B cell (primary cell): Measurements from ENCODE around the gene UBL3. TPM values are rescaled to one million over a fixed set of nuclear protein-coding genes. Genes with fewer than 3 reads are reported as not detected.

Experiments used
- ATAC-seq: fragments of 200-7000 bp; cut with Tn5 transposase; one replicate; pipeline ENCODE4 v1.10.0; 2021; ENCODE audit warnings: low read depth, mild to moderate bottlenecking, moderate number of reproducible peaks, moderate library complexity
- CTCF ChIA-PET: fragments of 350-600 bp; sonication (Branson Sonifier 250); formaldehyde crosslinking; loops from one replicate; lab custom pipeline; 2021; ENCODE audit warnings: antibody characterized with exemption, inconsistent platforms; lab: Charles Lee
- POLR2A ChIA-PET: fragments of 350-600 bp; sonication (Branson Sonifier 250); formaldehyde crosslinking; loops from one replicate; lab custom pipeline; 2021; ENCODE audit warnings: antibody characterized with exemption; lab: Charles Lee
- DNase-seq: peaks from one replicate; pipeline ENCODE4 v3.0.0; 2013
- H2AFZ ChIP-seq: 2 replicates; pipeline ENCODE4 v1.6.1; 2012; ENCODE audit warnings: mild to moderate bottlenecking, low read depth, low read length; ENCODE audit not compliant: insufficient read depth, poor library complexity, severe bottlenecking
- H3K27ac ChIP-seq, 2 donors: 1 replicate in 1 of 2; 2 replicates in 1 of 2; pipeline ENCODE4 v1.5.1; 2012 to 2013; ENCODE audit warnings: low read length in 2 of 2, mild to moderate bottlenecking in 2 of 2, moderate library complexity in 1 of 2
- H3K27me3 ChIP-seq, 4 experiments: fragments of 200-600 bp in 1 of 4; sonication (generic) in 1 of 4; replicated peaks in 1 of 4; 1 replicate in 2 of 4; 2 replicates in 2 of 4; pipeline versions ENCODE4 v1.6.1 to v1.7.0; 2013 to 2016; ENCODE audit warnings: low read length in 3 of 4, mild to moderate bottlenecking in 2 of 4, mixed read lengths in 1 of 4, moderate library complexity in 1 of 4; ENCODE audit not compliant: insufficient read depth in 4 of 4, control insufficient read depth in 3 of 4; ENCODE audit errors: control extremely low read depth in 1 of 4
- H3K36me3 ChIP-seq, 2 experiments: replicated peaks in 1 of 2; 1 replicate in 1 of 2; 2 replicates in 1 of 2; pipeline versions ENCODE4 v1.6.1 to v1.7.1; 2013; ENCODE audit warnings: low read length in 1 of 2; ENCODE audit not compliant: insufficient read depth in 2 of 2, control insufficient read depth in 1 of 2; ENCODE audit errors: control extremely low read depth in 1 of 2, extremely low read depth in 1 of 2
- H3K4me1 ChIP-seq, 2 donors: fragments of 200-600 bp in 1 of 2; sonication (generic) in 1 of 2; 1 replicate in 1 of 2; 2 replicates in 1 of 2; pipeline versions ENCODE4 v1.5.1 to v1.6.1; 2013 to 2017; ENCODE audit warnings: low read length in 2 of 2; ENCODE audit not compliant: control insufficient read depth in 2 of 2, insufficient read depth in 2 of 2
- H3K4me2 ChIP-seq: replicated peaks from 2 replicates; pipeline ENCODE3; 2012; ENCODE audit warnings: mild to moderate bottlenecking, low read depth, low read length; ENCODE audit not compliant: poor library complexity, severe bottlenecking
- H3K4me3 ChIP-seq, 5 experiments: fragments of 200-600 bp in 1 of 5; sonication (generic) in 1 of 5; 1 replicate in 3 of 5; 2 replicates in 2 of 5; pipeline versions ENCODE4 v1.5.1 to v1.7.0; 2011 to 2016; ENCODE audit warnings: low read length in 4 of 5, mild to moderate bottlenecking in 4 of 5, low read depth in 2 of 5, control low read depth in 1 of 5, moderate library complexity in 1 of 5; ENCODE audit not compliant: insufficient read depth in 1 of 5; ENCODE audit errors: control extremely low read depth in 1 of 5, extremely low read depth in 1 of 5
- H3K79me2 ChIP-seq: fragments of 200-600 bp; sonication (generic); one replicate; pipeline ENCODE4 v1.6.0; 2016; ENCODE audit warnings: low read length; ENCODE audit not compliant: control insufficient read depth, insufficient read depth
- H3K9ac ChIP-seq: fragments of 200-600 bp; sonication (generic); 2 replicates; pipeline ENCODE4 v1.6.1; 2017; ENCODE audit warnings: mild to moderate bottlenecking, low read length, moderate library complexity
- H3K9me3 ChIP-seq, 3 donors: one replicate each; pipeline versions ENCODE4 v1.6.1 to v1.7.1; 2013; ENCODE audit warnings: low read length in 2 of 3; ENCODE audit not compliant: control insufficient read depth in 2 of 3, insufficient read depth in 1 of 3; ENCODE audit errors: control extremely low read depth in 1 of 3
- H4K20me1 ChIP-seq: 2 replicates; pipeline ENCODE4 v1.6.0; 2012; ENCODE audit warnings: mild to moderate bottlenecking, low read length; ENCODE audit not compliant: insufficient read depth, control insufficient read depth, poor library complexity, severe bottlenecking
- H3K27ac Mint-ChIP-seq: one replicate; pipeline ENCODE4 v1.8.0; 2021; ENCODE audit warnings: mixed read lengths
- H3K27me3 Mint-ChIP-seq: one replicate; pipeline ENCODE4 v1.8.0; 2021; ENCODE audit warnings: mixed read lengths
- H3K4me1 Mint-ChIP-seq: one replicate; pipeline ENCODE4 v1.8.0; 2021; ENCODE audit warnings: mixed read lengths
- H3K4me3 Mint-ChIP-seq: one replicate; pipeline ENCODE4 v1.8.0; 2021; ENCODE audit warnings: mixed read lengths
- H3K9me3 Mint-ChIP-seq: one replicate; pipeline ENCODE4 v1.8.0; 2022; ENCODE audit warnings: mixed read lengths; ENCODE audit not compliant: insufficient read depth
- EZH2 ChIP-seq: IDR thresholded peaks from 2 replicates; pipeline ENCODE4 v1.6.1; 2012; ENCODE audit warnings: borderline replicate concordance, low read depth, mild to moderate bottlenecking, moderate library complexity, low read length; ENCODE audit not compliant: insufficient read depth, poor library complexity, severe bottlenecking
- WGBS: methylation state at CpG from one replicate; pipeline ENCODE4 v1.1.5; 2013; ENCODE audit warnings: missing lambda C conversion rate; ENCODE audit not compliant: insufficient coverage; 5-methylcytosine and 5-hydroxymethylcytosine counted together
- intact Hi-C: fragments of 100-400 bp; cut with micrococcal nuclease; formaldehyde crosslinking; loops from one replicate; pipeline ENCODE4 v1.10.0; 2022
- polyA plus RNA-seq: library from polyadenylated mRNA; depleted of rRNA; stranded (reverse); fragments of >200 nt; gene quantifications from 2 replicates; pipeline ENCODE4 v1.2.3, GENCODE V29; 2012
- total RNA-seq, 2 donors: library from RNA; stranded (reverse); fragments of 120-200 nt in 1 of 2; gene quantifications; 1 replicate in 1 of 2; 2 replicates in 1 of 2; pipeline versions ENCODE4 v1.2.3 to v1.2.4, GENCODE V29; 2013 to 2022
- TF ChIP-seq, protein P1 (sequence below): fragments of 200-600 bp; IDR thresholded peaks from one replicate; pipeline ENCODE4 v1.8.0; 2022; ENCODE audit warnings: antibody characterized with exemption, mild to moderate bottlenecking

Gene UBL3
- total and polyA plus RNA-seq, 2 donors (not counting 1 experiment from before 2014, with no cell fraction given): 7.3 to 27.9 TPM

DNA sequence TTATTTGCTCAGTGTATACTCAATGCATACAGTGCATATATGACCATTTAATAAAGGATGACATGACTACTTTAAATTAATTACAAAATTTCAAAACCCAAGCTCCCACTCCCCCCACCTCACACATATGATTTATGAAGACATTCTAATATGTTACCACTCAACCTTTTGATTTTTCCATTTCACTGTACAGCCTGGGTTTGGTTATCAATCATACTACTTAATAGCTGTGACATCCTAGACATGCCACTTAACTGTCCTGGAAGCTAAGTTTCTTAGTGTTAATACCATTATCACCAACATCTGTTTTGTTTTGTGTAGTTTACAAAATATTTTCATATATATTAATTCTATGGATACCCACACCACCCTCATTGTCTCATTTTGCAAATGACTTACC is 42.2 kb downstream of the UBL3 start:
- Histone ChIP-seq H4K20me1 (peaks cover 45% of the 10 kb centered on the region), H3K4me3 (no peak overlapping the region), H3K27me3 (no peaks in the 10 kb centered on the region), H2AFZ (no peak overlapping the region), H3K4me2 (no peak overlapping the region), H3K4me1 (peaks cover 2 to 5% of the 10 kb centered on the region in 2 donors), H3K36me3 (no peaks in the 10 kb centered on the region), H3K9ac (no peak overlapping the region), H3K79me2 (peaks cover 99% of the 10 kb centered on the region), H3K27ac (no peak overlapping the region), H3K9me3 (peaks cover 0 to 1% (median 1%) of the 10 kb centered on the region in 3 donors)
- Mint-ChIP-seq H3K4me3 (no peak overlapping the region), H3K9me3 (no peaks in the 10 kb centered on the region), H3K27me3 (no peaks in the 10 kb centered on the region), H3K4me1 (peaks cover 38% of the 10 kb centered on the region), H3K27ac (no peak overlapping the region)
- POLR2A ChIA-PET: no interaction called here
- TF ChIP-seq EZH2: no peak
- TF ChIP-seq, protein P1, sequence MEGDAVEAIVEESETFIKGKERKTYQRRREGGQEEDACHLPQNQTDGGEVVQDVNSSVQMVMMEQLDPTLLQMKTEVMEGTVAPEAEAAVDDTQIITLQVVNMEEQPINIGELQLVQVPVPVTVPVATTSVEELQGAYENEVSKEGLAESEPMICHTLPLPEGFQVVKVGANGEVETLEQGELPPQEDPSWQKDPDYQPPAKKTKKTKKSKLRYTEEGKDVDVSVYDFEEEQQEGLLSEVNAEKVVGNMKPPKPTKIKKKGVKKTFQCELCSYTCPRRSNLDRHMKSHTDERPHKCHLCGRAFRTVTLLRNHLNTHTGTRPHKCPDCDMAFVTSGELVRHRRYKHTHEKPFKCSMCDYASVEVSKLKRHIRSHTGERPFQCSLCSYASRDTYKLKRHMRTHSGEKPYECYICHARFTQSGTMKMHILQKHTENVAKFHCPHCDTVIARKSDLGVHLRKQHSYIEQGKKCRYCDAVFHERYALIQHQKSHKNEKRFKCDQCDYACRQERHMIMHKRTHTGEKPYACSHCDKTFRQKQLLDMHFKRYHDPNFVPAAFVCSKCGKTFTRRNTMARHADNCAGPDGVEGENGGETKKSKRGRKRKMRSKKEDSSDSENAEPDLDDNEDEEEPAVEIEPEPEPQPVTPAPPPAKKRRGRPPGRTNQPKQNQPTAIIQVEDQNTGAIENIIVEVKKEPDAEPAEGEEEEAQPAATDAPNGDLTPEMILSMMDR: no peak
- no peak for DNase-seq
- CTCF ChIA-PET: interaction anchor here (2.0 kb wide), 1 partner anchor 37 kb away, joined by 7 read pairs; no protein-coding TSS in a partner anchor
- ATAC-seq: no peak
- intact Hi-C loops: no loop called here

GRCh38 chr13:29805994-29806979 is 44.1 kb downstream of the UBL3 start:
- TF ChIP-seq, protein P1: no peak
- TF ChIP-seq EZH2: no peak
- no peak overlapping the region for H3K4me2 ChIP-seq
- no peak for ATAC-seq
- no peak overlapping the region for H3K4me3 ChIP-seq
- DNase-seq: no peak
- Mint-ChIP-seq H3K4me1 (peaks cover 31% of the 10 kb centered on the region), H3K27ac (no peak overlapping the region), H3K4me3 (no peak overlapping the region), H3K27me3 (no peaks in the 10 kb centered on the region), H3K9me3 (no peaks in the 10 kb centered on the region)
- intact Hi-C loops: no loop called here
- ChIA-PET POLR2A (no interaction called here), CTCF (interaction anchor here (0.9 kb wide), 1 partner anchor 117 kb away, joined by 3 read pairs; no protein-coding TSS in a partner anchor)
- peaks cover 55% of the 10 kb centered on the region for H4K20me1 ChIP-seq
- no peak overlapping the region for H3K27ac ChIP-seq
- H3K4me1 ChIP-seq: peaks cover 5 to 7% of the 10 kb centered on the region in 2 donors
- peaks cover 100% of the 10 kb centered on the region for H3K79me2 ChIP-seq
- no peaks in the 10 kb centered on the region for H3K36me3 ChIP-seq
- H2AFZ ChIP-seq: no peak overlapping the region
- no peaks in the 10 kb centered on the region for H3K27me3 ChIP-seq
- no CpG with 5 or more reads among the region's 7 CpGs for WGBS
- H3K9ac ChIP-seq: no peak overlapping the region
- peaks cover 0 to 4% (median 2%) of the 10 kb centered on the region in 3 donors for H3K9me3 ChIP-seq
